Astrocyte (in vitro differentiated cells and primary cell): ENCODE measurements around the gene KCNMA1. TPM values are rescaled to one million over a fixed set of nuclear protein-coding genes. Genes with fewer than 3 reads are reported as not detected.

Experiments
- DNase-seq: peaks from one replicate; pipeline ENCODE4 v3.0.0-alpha.2; 2010; ENCODE audit warnings: low read depth
- FAIRE-seq: peaks from 2 replicates; lab custom pipeline; 2011; peaks lifted over from hg19 to GRCh38; lab: Jason Lieb, UNC
- H2AFZ ChIP-seq: 2 replicates; pipeline ENCODE4 v1.6.0; 2012; ENCODE audit warnings: low read depth, low read length, inconsistent platforms
- H3K27ac ChIP-seq: 2 replicates; pipeline ENCODE4 v1.5.1; 2011; ENCODE audit warnings: low read depth, low read length, inconsistent platforms
- H3K27me3 ChIP-seq: 2 replicates; pipeline ENCODE4 v1.6.0; 2011; ENCODE audit warnings: low read length, inconsistent platforms; ENCODE audit not compliant: insufficient read depth
- H3K36me3 ChIP-seq: 2 replicates; pipeline ENCODE4 v1.5.1; 2011; ENCODE audit warnings: low read length, inconsistent platforms; ENCODE audit not compliant: insufficient read depth
- H3K4me1 ChIP-seq: 2 replicates; pipeline ENCODE4 v1.5.1; 2011; ENCODE audit warnings: low read length, inconsistent platforms; ENCODE audit not compliant: insufficient read depth
- H3K4me2 ChIP-seq: 2 replicates; pipeline ENCODE4 v1.6.0; 2012; ENCODE audit warnings: low read length, inconsistent platforms
- H3K4me3 ChIP-seq: 2 replicates; pipeline ENCODE4 v1.5.1; 2011; ENCODE audit warnings: low read depth, mild to moderate bottlenecking, low read length, inconsistent platforms; ENCODE audit not compliant: insufficient read depth
- H3K79me2 ChIP-seq: 2 replicates; pipeline ENCODE4 v1.6.0; 2012; ENCODE audit warnings: mild to moderate bottlenecking, low read length, inconsistent platforms; ENCODE audit not compliant: insufficient read depth
- H3K9ac ChIP-seq: 2 replicates; pipeline ENCODE4 v1.6.0; 2012; ENCODE audit warnings: mild to moderate bottlenecking, low read length, inconsistent platforms
- H3K9me3 ChIP-seq: 2 replicates; pipeline ENCODE4 v1.5.1; 2012; ENCODE audit warnings: low read depth, mild to moderate bottlenecking, low read length, inconsistent platforms; ENCODE audit not compliant: insufficient read depth
- H4K20me1 ChIP-seq: 2 replicates; pipeline ENCODE4 v1.6.0; 2012; ENCODE audit warnings: low read length, inconsistent platforms; ENCODE audit not compliant: insufficient read depth
- H3K27ac Mint-ChIP-seq: one replicate; pipeline ENCODE4 v1.8.0; 2021; ENCODE audit warnings: mild to moderate bottlenecking, mixed read lengths; ENCODE audit not compliant: unreplicated experiment
- H3K27me3 Mint-ChIP-seq: one replicate; pipeline ENCODE4 v1.8.0; 2021; ENCODE audit warnings: low read depth, mixed read lengths; ENCODE audit not compliant: unreplicated experiment
- H3K36me3 Mint-ChIP-seq: one replicate; pipeline ENCODE4 v1.8.0; 2021; ENCODE audit warnings: low read depth, mixed read lengths; ENCODE audit not compliant: unreplicated experiment
- H3K4me1 Mint-ChIP-seq: one replicate; pipeline ENCODE4 v1.8.0; 2021; ENCODE audit warnings: low read depth, mixed read lengths; ENCODE audit not compliant: unreplicated experiment
- H3K4me3 Mint-ChIP-seq: one replicate; pipeline ENCODE4 v1.8.0; 2021; ENCODE audit warnings: mild to moderate bottlenecking, moderate library complexity, mixed read lengths; ENCODE audit not compliant: unreplicated experiment
- H3K9me3 Mint-ChIP-seq: one replicate; pipeline ENCODE4 v1.8.0; 2021; ENCODE audit warnings: mild to moderate bottlenecking, mixed read lengths; ENCODE audit not compliant: unreplicated experiment
- CTCF ChIP-seq: IDR thresholded peaks from 2 replicates; pipeline ENCODE4 v1.5.1; 2011; ENCODE audit warnings: low read depth, mild to moderate bottlenecking, inconsistent platforms, low read length, moderate library complexity; ENCODE audit not compliant: insufficient read depth
- EZH2 ChIP-seq: IDR thresholded peaks from 2 replicates; pipeline ENCODE4 v1.6.1; 2012; ENCODE audit warnings: mild to moderate bottlenecking, low read length, inconsistent platforms; ENCODE audit not compliant: insufficient read depth
- total RNA-seq: library from RNA; stranded (reverse); gene quantifications from 2 replicates; pipeline ENCODE4 v1.2.1, GENCODE V29; 2021

KCNMA1 gene
- total RNA-seq, 1 donor from 2014 or later = 45.8 TPM

GRCh38 chr10:77339166-77339565 lies 298.4 kb downstream of the KCNMA1 start:
- no peaks in the 10 kb centered on the region for H4K20me1 ChIP-seq
- no peak overlapping the region for H3K4me2 ChIP-seq
- Mint-ChIP-seq H3K36me3 (peaks cover 10% of the 10 kb centered on the region), H3K27me3 (peaks cover 2% of the 10 kb centered on the region), H3K4me3 (no peak overlapping the region), H3K9me3 (peaks cover 4% of the 10 kb centered on the region), H3K27ac (no peak overlapping the region), H3K4me1 (peaks cover 8% of the 10 kb centered on the region)
- no peak overlapping the region for H2AFZ ChIP-seq
- no peaks in the 10 kb centered on the region for H3K27me3 ChIP-seq
- no peak overlapping the region for H3K27ac ChIP-seq
- FAIRE-seq (no peak), DNase-seq (no peak)
- H3K79me2 ChIP-seq = no peaks in the 10 kb centered on the region
- no peak overlapping the region for H3K9ac ChIP-seq
- no peak for TF ChIP-seq CTCF
- TF ChIP-seq EZH2 = no peak
- H3K4me1 ChIP-seq = no peaks in the 10 kb centered on the region
- H3K4me3 ChIP-seq = no peak overlapping the region
- H3K9me3 ChIP-seq = peaks cover 5% of the 10 kb centered on the region
- H3K36me3 ChIP-seq = no peaks in the 10 kb centered on the region

DNA sequence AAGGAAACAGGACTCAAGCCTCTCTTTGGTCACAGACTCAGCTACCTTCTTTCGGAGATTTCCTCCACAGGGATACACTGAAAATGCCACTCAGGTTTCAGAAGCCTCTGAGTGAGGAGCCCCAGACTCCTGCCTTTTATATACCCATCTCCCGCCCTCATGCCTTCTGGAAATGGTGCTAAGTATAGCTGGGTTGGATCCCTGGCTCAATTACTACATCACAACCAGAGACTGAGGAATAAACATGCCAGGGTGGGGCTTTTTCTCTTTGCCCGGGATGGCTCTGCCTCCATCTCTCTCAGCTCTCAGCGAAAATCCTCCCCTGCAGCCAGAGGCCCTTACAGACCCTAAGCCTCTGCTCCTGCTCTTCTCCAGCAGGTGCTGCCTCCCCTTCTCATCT lies 299.5 kb downstream of the KCNMA1 start:
- FAIRE-seq = no peak

More for the DNA sequence above, 299.5 kb downstream of the KCNMA1 start:
- no peaks in the 10 kb centered on the region for H4K20me1 ChIP-seq
- H3K4me3 ChIP-seq = no peak overlapping the region
- Mint-ChIP-seq H3K4me3 (no peak overlapping the region), H3K27me3 (peaks cover 2% of the 10 kb centered on the region), H3K9me3 (peaks cover 4% of the 10 kb centered on the region), H3K4me1 (peaks cover 13% of the 10 kb centered on the region), H3K36me3 (peaks cover 8% of the 10 kb centered on the region), H3K27ac (no peak overlapping the region)
- H3K79me2 ChIP-seq = no peaks in the 10 kb centered on the region
- TF ChIP-seq CTCF (no peak), EZH2 (no peak)
- H3K4me2 ChIP-seq = no peak overlapping the region
- no peaks in the 10 kb centered on the region for H3K36me3 ChIP-seq
- no peak overlapping the region for H3K27ac ChIP-seq
- no peak overlapping the region for H2AFZ ChIP-seq
- no peaks in the 10 kb centered on the region for H3K4me1 ChIP-seq
- no peaks in the 10 kb centered on the region for H3K27me3 ChIP-seq
- no peak overlapping the region for H3K9ac ChIP-seq
- peaks cover 5% of the 10 kb centered on the region for H3K9me3 ChIP-seq
- DNase-seq = no peak
